Measurements from ENCODE around the gene PHLDB2.

- peak; percentile 92 for TF ChIP-seq CTCF (conservative IDR thresholded peaks at IDR 0.05; ENCODE audit: low read length)
- no peak for TF ChIP-seq EZH2phosphoT487 (IDR thresholded peaks at IDR 0.05; ENCODE audit: borderline replicate concordance, low read depth, low read length)
Observed at GRCh38 chr3:111989061-111989678, 130.1 kb downstream of the PHLDB2 start.

All from OCI-LY7 (cell line).